ENCODE measurements around the gene ASCC1.

The ASCC1 gene

DNA sequence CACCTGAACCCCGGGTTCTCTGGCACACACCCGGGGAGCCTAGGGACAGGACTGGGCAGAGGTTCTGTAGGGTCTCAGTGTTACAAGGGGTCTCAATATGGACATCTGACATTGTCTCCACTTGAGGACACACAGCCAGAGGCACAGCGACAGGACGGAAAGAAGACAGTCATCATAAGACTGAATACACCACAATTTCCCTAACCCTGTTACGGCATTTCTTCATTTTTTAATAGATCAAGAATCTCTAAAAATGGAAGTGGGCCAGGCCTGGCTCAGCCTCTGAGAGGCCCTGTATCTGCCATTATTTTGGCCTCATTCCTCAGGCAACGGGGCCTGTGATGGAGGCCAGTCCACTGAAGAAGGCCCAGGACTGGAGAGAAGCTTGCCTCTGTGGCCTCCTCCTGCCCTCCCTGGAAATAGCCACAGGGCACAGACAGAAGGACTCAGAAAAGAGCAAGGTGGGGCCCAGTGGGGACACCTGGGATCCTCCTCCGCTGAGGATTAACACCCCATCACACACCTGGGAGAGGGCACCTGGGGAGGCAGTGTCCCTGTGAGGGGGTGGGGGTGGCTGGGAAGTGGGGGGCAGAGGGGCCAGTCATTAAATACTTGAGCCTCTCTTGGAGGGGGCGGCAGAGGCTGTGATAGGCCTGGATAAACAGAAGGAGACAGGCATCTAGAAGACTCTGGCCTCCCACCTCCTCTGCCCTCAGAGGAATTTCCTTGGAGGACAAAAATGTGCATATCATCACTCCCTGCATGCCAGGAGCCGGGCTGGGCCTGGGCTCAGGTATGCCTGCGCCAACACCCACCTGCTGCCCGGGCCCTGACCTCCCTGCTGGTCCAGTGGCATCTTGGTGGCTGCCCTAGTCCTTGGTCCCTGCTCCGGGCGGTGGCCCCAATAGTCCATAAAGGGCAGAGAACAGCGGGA is 135.8 kb downstream of the ASCC1 start:
- Histone ChIP-seq H3K79me2 (ENCODE audit: control insufficient read depth, insufficient read depth, low read length) (no peaks in the 10 kb centered on the region), H3K23ac (ENCODE audit: low read length) (no peak overlapping the region), H3K56ac (ENCODE audit: low read length) (no peak overlapping the region), H3K27ac (ENCODE audit: low read depth, low read length) (no peak overlapping the region), H2BK15ac (replicated peaks; ENCODE audit: low read depth) (no peak overlapping the region), H4K5ac (ENCODE audit: low read length) (no peak overlapping the region), H4K8ac (ENCODE audit: low read depth, low read length) (no peak overlapping the region), H3K9ac (ENCODE audit: low read length) (no peak overlapping the region), H3K4me1 (ENCODE audit: control insufficient read depth, low read depth, low read length) (no peaks in the 10 kb centered on the region), H3K4ac (ENCODE audit: low read depth, low read length) (no peak overlapping the region), H2AK5ac (ENCODE audit: low read length) (no peak overlapping the region), H3K79me1 (ENCODE audit: low read length) (no peaks in the 10 kb centered on the region), H3K4me3 (ENCODE audit: low read length) (no peak overlapping the region), H2BK120ac (ENCODE audit: low read depth, low read length) (no peak overlapping the region), H3K27me3 (ENCODE audit: insufficient read depth, low read length, poor library complexity) (no peaks in the 10 kb centered on the region), H3K36me3 (ENCODE audit: control insufficient read depth, insufficient read depth, low read length) (no peaks in the 10 kb centered on the region), H2BK5ac (ENCODE audit: low read length) (no peak overlapping the region), H3K4me2 (ENCODE audit: low read length) (no peak overlapping the region), H3K18ac (ENCODE audit: low read length) (no peak overlapping the region)
- DNase-seq: peak; percentile 40
- WGBS (ENCODE audit: extremely low coverage, insufficient coverage, low lambda C conversion rate): no CpG with 5 or more reads among the region's 14 CpGs

- H3K79me1 ChIP-seq (ENCODE audit: low read length): no peaks in the 10 kb centered on the region
Measured at GRCh38 chr10:72079356-72079755, 136.7 kb downstream of the ASCC1 start.

GRCh38 chr10:72077275-72077990 is 138.6 kb downstream of the ASCC1 start:
- H3K4me2 ChIP-seq (ENCODE audit: low read length): no peak overlapping the region
- no peak overlapping the region for H3K4ac ChIP-seq (ENCODE audit: low read depth, low read length)
- H2BK5ac ChIP-seq (ENCODE audit: low read length): no peak overlapping the region
- H3K56ac ChIP-seq (ENCODE audit: low read length): no peak overlapping the region
- no peak overlapping the region for H2BK120ac ChIP-seq (ENCODE audit: low read depth, low read length)
- no peak overlapping the region for H2AK5ac ChIP-seq (ENCODE audit: low read length)
- DNase-seq: no peak
- no CpG with 5 or more reads among the region's 20 CpGs for WGBS (ENCODE audit: extremely low coverage, insufficient coverage, low lambda C conversion rate)
- H3K4me3 ChIP-seq (ENCODE audit: low read length): no peak overlapping the region
- no peak overlapping the region for H3K27ac ChIP-seq (ENCODE audit: low read depth, low read length)
- H3K79me2 ChIP-seq (ENCODE audit: control insufficient read depth, insufficient read depth, low read length): no peaks in the 10 kb centered on the region
- H3K23ac ChIP-seq (ENCODE audit: low read length): no peak overlapping the region
- no peak overlapping the region for H2BK15ac ChIP-seq (replicated peaks; ENCODE audit: low read depth)
- H3K9ac ChIP-seq (ENCODE audit: low read length): no peak overlapping the region
- no peaks in the 10 kb centered on the region for H3K79me1 ChIP-seq (ENCODE audit: low read length)
- H4K5ac ChIP-seq (ENCODE audit: low read length): no peak overlapping the region
- H3K36me3 ChIP-seq (ENCODE audit: control insufficient read depth, insufficient read depth, low read length): no peaks in the 10 kb centered on the region
- no peaks in the 10 kb centered on the region for H3K4me1 ChIP-seq (ENCODE audit: control insufficient read depth, low read depth, low read length)
- H3K27me3 ChIP-seq (ENCODE audit: insufficient read depth, low read length, poor library complexity): no peaks in the 10 kb centered on the region
- no peak overlapping the region for H4K8ac ChIP-seq (ENCODE audit: low read depth, low read length)
- H3K18ac ChIP-seq (ENCODE audit: low read length): no peak overlapping the region

More at GRCh38 chr10:72079356-72079755, 136.7 kb downstream of the ASCC1 start:
- H3K56ac ChIP-seq (ENCODE audit: low read length): no peak overlapping the region
- H3K9ac ChIP-seq (ENCODE audit: low read length): no peak overlapping the region
- H2BK120ac ChIP-seq (ENCODE audit: low read depth, low read length): no peak overlapping the region
- no peak overlapping the region for H2AK5ac ChIP-seq (ENCODE audit: low read length)
- no peaks in the 10 kb centered on the region for H3K79me2 ChIP-seq (ENCODE audit: control insufficient read depth, insufficient read depth, low read length)
- no CpG with 5 or more reads among the region's 5 CpGs for WGBS (ENCODE audit: extremely low coverage, insufficient coverage, low lambda C conversion rate)
- H3K4me3 ChIP-seq (ENCODE audit: low read length): no peak overlapping the region
- H4K8ac ChIP-seq (ENCODE audit: low read depth, low read length): no peak overlapping the region
- no peak overlapping the region for H3K4ac ChIP-seq (ENCODE audit: low read depth, low read length)
- H3K4me2 ChIP-seq (ENCODE audit: low read length): no peak overlapping the region
- no peak overlapping the region for H3K27ac ChIP-seq (ENCODE audit: low read depth, low read length)
- no peak overlapping the region for H2BK5ac ChIP-seq (ENCODE audit: low read length)
- no peaks in the 10 kb centered on the region for H3K36me3 ChIP-seq (ENCODE audit: control insufficient read depth, insufficient read depth, low read length)
- no peaks in the 10 kb centered on the region for H3K27me3 ChIP-seq (ENCODE audit: insufficient read depth, low read length, poor library complexity)
- H3K4me1 ChIP-seq (ENCODE audit: control insufficient read depth, low read depth, low read length): no peaks in the 10 kb centered on the region
- H3K18ac ChIP-seq (ENCODE audit: low read length): no peak overlapping the region
- H2BK15ac ChIP-seq (replicated peaks; ENCODE audit: low read depth): no peak overlapping the region
- no peak for DNase-seq
- H3K23ac ChIP-seq (ENCODE audit: low read length): no peak overlapping the region
- H4K5ac ChIP-seq (ENCODE audit: low read length): no peak overlapping the region

DNA sequence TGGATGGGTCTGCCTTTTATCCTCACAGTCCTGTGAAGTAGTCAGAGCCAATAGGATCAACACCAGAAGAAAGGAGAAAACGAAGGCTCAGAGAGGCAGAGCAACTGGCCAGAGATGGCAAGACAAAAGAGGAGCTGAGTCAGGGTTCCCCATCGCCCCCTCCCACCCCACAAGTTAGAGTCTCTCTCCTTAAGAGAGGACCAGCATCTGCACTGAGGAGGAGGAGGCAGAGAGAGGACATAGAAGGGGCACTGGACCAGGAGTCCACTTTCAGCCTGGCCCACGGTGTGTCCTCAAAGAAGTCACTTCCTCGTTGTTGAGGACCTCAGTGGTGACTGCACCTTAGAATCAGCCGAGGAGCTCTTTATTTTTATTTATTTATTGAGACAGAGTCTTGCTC is 139.3 kb downstream of the ASCC1 start:
- Histone ChIP-seq H2AK5ac (ENCODE audit: low read length) (no peak overlapping the region), H3K4me3 (ENCODE audit: low read length) (no peak overlapping the region), H3K36me3 (ENCODE audit: control insufficient read depth, insufficient read depth, low read length) (no peaks in the 10 kb centered on the region), H3K4me1 (ENCODE audit: control insufficient read depth, low read depth, low read length) (no peaks in the 10 kb centered on the region), H2BK15ac (replicated peaks; ENCODE audit: low read depth) (no peak overlapping the region), H3K27ac (ENCODE audit: low read depth, low read length) (no peak overlapping the region), H4K5ac (ENCODE audit: low read length) (no peak overlapping the region), H3K23ac (ENCODE audit: low read length) (no peak overlapping the region), H3K56ac (ENCODE audit: low read length) (no peak overlapping the region), H3K4me2 (ENCODE audit: low read length) (no peak overlapping the region), H3K27me3 (ENCODE audit: insufficient read depth, low read length, poor library complexity) (no peaks in the 10 kb centered on the region), H3K79me2 (ENCODE audit: control insufficient read depth, insufficient read depth, low read length) (no peaks in the 10 kb centered on the region), H3K9ac (ENCODE audit: low read length) (no peak overlapping the region), H3K79me1 (ENCODE audit: low read length) (no peaks in the 10 kb centered on the region), H3K4ac (ENCODE audit: low read depth, low read length) (no peak overlapping the region), H2BK5ac (ENCODE audit: low read length) (no peak overlapping the region), H3K18ac (ENCODE audit: low read length) (no peak overlapping the region), H2BK120ac (ENCODE audit: low read depth, low read length) (no peak overlapping the region), H4K8ac (ENCODE audit: low read depth, low read length) (no peak overlapping the region)
- no peak for DNase-seq
- no CpG with 5 or more reads among the region's 5 CpGs for WGBS (ENCODE audit: extremely low coverage, insufficient coverage, low lambda C conversion rate)

GRCh38 chr10:72075376-72076115 is 140.5 kb downstream of the ASCC1 start:
- H3K56ac ChIP-seq (ENCODE audit: low read length): no peak overlapping the region
- no peaks in the 10 kb centered on the region for H3K79me1 ChIP-seq (ENCODE audit: low read length)
- no peak overlapping the region for H2AK5ac ChIP-seq (ENCODE audit: low read length)
- H4K8ac ChIP-seq (ENCODE audit: low read depth, low read length): no peak overlapping the region
- no peak overlapping the region for H2BK5ac ChIP-seq (ENCODE audit: low read length)
- no peak overlapping the region for H3K18ac ChIP-seq (ENCODE audit: low read length)
- no peak overlapping the region for H3K23ac ChIP-seq (ENCODE audit: low read length)
- H4K5ac ChIP-seq (ENCODE audit: low read length): no peak overlapping the region
- H2BK15ac ChIP-seq (replicated peaks; ENCODE audit: low read depth): no peak overlapping the region
- no peak overlapping the region for H3K4me3 ChIP-seq (ENCODE audit: low read length)
- H3K4ac ChIP-seq (ENCODE audit: low read depth, low read length): no peak overlapping the region
- no peaks in the 10 kb centered on the region for H3K4me1 ChIP-seq (ENCODE audit: control insufficient read depth, low read depth, low read length)
- H3K27me3 ChIP-seq (ENCODE audit: insufficient read depth, low read length, poor library complexity): no peaks in the 10 kb centered on the region
- no peak overlapping the region for H3K9ac ChIP-seq (ENCODE audit: low read length)
- no peak overlapping the region for H3K4me2 ChIP-seq (ENCODE audit: low read length)
- H3K27ac ChIP-seq (ENCODE audit: low read depth, low read length): no peak overlapping the region
- no peak for DNase-seq
- no peaks in the 10 kb centered on the region for H3K79me2 ChIP-seq (ENCODE audit: control insufficient read depth, insufficient read depth, low read length)
- H2BK120ac ChIP-seq (ENCODE audit: low read depth, low read length): no peak overlapping the region
- H3K36me3 ChIP-seq (ENCODE audit: control insufficient read depth, insufficient read depth, low read length): no peaks in the 10 kb centered on the region
- WGBS (ENCODE audit: extremely low coverage, insufficient coverage, low lambda C conversion rate): no CpG with 5 or more reads among the region's 12 CpGs
